ENCODE measurements around the gene FAHD2B.
"Not testable (repeated sequence)": the region's sequence is repeated elsewhere in the genome, so short reads cannot be mapped to it uniquely, and the experiment has no call there.

The FAHD2B gene

DNA sequence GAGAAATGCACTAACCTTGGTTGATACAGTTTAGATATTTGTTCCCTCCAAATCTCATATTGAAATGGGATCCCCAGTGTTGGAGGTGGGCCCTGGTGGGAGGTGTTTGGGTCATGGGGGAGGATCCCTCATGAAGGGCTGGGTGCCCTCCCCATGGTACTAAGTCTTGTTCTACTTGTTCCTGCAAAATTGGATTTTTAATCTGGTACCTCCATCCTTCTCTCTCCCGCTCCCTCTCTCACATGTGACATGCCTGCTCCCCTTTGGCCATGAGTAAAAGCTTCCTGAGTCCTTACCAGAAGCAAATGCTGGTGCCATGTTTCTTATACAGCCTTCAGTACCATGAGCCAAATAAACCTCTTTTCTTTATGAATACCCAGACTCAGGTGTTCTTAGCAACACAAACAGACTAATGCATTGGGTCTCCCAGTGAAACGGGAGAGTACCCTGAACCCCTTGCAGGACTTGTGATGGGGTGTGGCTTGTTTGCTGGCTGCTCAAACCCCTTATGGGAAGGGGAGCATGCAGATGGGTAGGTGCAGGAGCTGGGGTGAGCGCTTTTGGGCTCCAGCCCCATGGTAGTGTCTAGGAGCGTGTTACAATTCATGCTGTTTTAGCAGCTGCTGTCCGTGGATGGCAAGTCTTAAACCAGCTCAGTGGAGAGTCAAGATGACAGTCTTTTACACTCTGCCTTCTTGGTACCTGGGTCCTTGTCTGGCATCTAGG, 27.2 kb downstream of the FAHD2B start:
- no peak for DNase-seq

GRCh38 chr2:97066030-97066429, 28.7 kb downstream of the FAHD2B start:
- DNase-seq = not testable (repeated sequence)

GRCh38 chr2:97062020-97062419, 32.7 kb downstream of the FAHD2B start:
- DNase-seq = not testable (repeated sequence)

DNA sequence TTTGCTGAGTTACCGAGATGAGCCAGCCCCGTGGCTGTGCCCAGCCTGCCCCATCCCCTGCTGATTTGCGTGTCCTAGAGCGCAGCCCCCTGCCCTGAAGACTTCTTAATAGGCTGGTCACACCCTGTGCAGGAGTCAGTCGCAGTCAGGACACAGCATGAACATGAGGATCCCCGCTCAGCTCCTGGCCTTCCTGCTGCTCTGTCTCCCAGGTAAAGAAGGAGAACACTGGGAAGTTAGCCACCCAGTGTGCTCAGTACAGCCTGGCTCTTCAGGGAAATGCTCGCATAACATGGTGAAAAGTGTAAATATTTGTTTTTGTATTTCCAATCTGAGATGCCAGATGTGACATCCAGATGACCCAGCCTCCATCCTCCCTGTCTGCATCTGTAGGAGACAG, 34.9 kb downstream of the FAHD2B start:
- not testable (repeated sequence) for DNase-seq

DNA sequence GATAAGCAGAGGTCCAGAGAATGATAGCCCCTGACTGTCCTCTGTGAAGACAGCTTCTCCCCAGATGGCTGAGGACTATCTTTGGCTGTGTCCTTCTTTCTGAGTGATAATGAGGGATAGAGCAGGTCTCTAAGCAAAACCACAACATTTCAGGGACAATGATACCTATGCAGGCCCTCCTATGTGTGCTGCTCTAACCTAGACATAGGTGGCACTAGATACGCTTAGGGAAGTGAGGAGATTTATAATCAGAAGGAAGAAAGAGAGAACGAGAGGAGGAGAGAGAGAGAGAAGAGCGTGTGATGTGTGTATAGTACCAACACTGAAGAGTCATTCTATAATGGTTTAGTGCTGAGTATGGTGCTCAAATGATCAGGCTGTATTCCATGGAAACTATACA, 38.5 kb downstream of the FAHD2B start:
- DNase-seq = not testable (repeated sequence)

DNA sequence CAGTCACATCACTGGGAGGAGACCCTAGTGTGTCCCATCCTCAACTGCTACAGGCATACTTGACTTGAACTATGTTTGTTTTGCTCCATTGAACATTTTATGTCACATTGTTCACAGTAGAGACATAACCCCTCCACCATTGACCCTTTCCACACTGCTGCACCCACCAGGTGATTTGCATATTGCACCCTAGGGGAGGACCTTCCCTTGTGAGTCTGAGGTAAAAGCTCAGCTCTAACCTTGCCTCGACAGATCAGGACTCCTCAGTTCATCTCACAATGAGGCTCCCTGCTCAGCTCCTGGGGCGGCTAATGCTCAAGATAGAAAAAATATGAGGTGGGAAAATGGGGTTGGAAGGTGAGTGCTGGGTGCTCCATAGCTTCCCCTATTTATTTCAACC, 44.6 kb downstream of the FAHD2B start:
- DNase-seq = not testable (repeated sequence)

GRCh38 chr2:97048448-97048847, 46.2 kb downstream of the FAHD2B start:
- not testable (repeated sequence) for DNase-seq

- DNase-seq = not testable (repeated sequence)
Measured at GRCh38 chr2:97046676-97047075, 48.0 kb downstream of the FAHD2B start.

DNA sequence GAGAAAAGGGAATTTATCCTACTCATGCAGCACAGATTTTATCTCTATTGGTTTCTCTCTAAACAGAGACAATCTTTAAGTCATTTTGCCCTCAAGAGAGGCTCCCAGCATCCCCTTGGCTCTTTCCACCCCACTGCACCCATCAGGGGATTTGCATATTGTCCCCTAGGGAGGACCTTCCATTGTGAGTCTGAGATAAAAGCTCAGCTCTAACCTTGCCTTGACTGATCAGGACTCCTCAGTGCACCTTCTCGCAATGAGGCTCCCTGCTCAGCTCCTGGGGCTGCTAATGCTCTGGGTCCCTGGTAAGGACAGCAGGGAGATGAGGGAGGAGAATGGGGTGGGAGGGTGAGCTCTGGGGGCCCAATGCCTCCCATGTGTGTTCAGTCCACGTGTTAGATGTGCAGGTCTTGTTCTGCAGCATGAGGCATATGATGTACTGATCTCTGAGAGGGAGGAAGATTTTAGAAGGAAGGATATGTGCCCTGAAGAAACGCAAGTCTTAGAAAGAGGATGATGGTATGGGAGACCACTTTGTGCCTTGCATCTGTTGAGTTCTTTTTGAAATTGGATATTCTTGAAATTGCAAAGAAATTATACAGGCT, 48.7 kb downstream of the FAHD2B start:
- not testable (repeated sequence) for DNase-seq

Data from MV-4-11 (cell line).